ENCODE data around the gene MAP4.
"Not testable (repeated sequence)": the region's sequence is repeated elsewhere in the genome, so short reads cannot be mapped to it uniquely, and the experiment has no call there.

- not testable (repeated sequence) for TF ChIP-seq CTCF (IDR thresholded peaks at IDR 0.05); POLR2A (IDR thresholded peaks at IDR 0.05); POLR2AphosphoS5 (IDR thresholded peaks at IDR 0.05; ENCODE audit: insufficient read depth in 1 of 2, low read depth in 1 of 2)
Observed at GRCh38 chr3:48008066-48008465, 8.2 kb downstream of the MAP4 start.
